GM23248 (cell line): ENCODE results near the gene HACL1.

ENCODE experiments used
- EZH2 ChIP-seq: fragments of 200-600 bp; sonication (generic); IDR thresholded peaks from 2 replicates; pipeline ENCODE4 v1.6.1; 2018; ENCODE audit warnings: antibody characterized with exemption, mild to moderate bottlenecking; ENCODE audit not compliant: insufficient read depth, poor library complexity, severe bottlenecking
- EZH2phosphoT487 ChIP-seq: fragments of 200-600 bp; sonication (generic); IDR thresholded peaks from 2 replicates; pipeline ENCODE4 v1.6.1; 2018; ENCODE audit warnings: antibody characterized with exemption, moderate library complexity, mild to moderate bottlenecking, low read depth; ENCODE audit not compliant: insufficient read depth

GRCh38 chr3:15514663-15515340 is 86.6 kb downstream of the HACL1 start:
- TF ChIP-seq EZH2 (no peak), EZH2phosphoT487 (no peak)
